HuH-7 (cell line): ENCODE data around the gene RSPO4.

Experiments used
- DNase-seq: peaks from one replicate; pipeline ENCODE4 v3.0.0; 2011; ENCODE audit warnings: low spot score

RSPO4 gene

GRCh38 chr20:909641-910040 is 92.5 kb downstream of the RSPO4 start:
- no peak for DNase-seq
